Natural killer cell (primary cell): ENCODE results near the gene DCDC2C. TPM values are rescaled to one million over a fixed set of nuclear protein-coding genes. Genes with fewer than 3 reads are reported as not detected.

Experiments
- ATAC-seq, 3 donors: fragments of 150-1000 bp in 2 of 3; fragments of 200-7000 bp in 1 of 3; cut with Tn5 transposase; 1 replicate in 1 of 3; 2 replicates in 2 of 3; pipeline ENCODE4 v1.10.0; 2021; ENCODE audit warnings: mild to moderate bottlenecking in 2 of 3, moderate library complexity in 2 of 3
- DNase-seq, 2 donors: peaks; one replicate each; pipeline versions ENCODE4 v3.0.0 to v3.0.0-alpha.2; 2013 to 2021; ENCODE audit warnings: mixed read lengths in 1 of 2
- H3K27ac ChIP-seq: one replicate; pipeline ENCODE4 v1.5.1; 2013; ENCODE audit warnings: mild to moderate bottlenecking, low read length
- H3K27me3 ChIP-seq: one replicate; pipeline ENCODE4 v1.6.1; 2013; ENCODE audit warnings: low read length; ENCODE audit not compliant: control insufficient read depth, insufficient read depth
- H3K36me3 ChIP-seq: one replicate; pipeline ENCODE4 v1.6.1; 2013; ENCODE audit warnings: low read length; ENCODE audit not compliant: control insufficient read depth, insufficient read depth
- H3K4me1 ChIP-seq: one replicate; pipeline ENCODE4 v1.6.1; 2013; ENCODE audit warnings: low read length; ENCODE audit not compliant: control insufficient read depth, insufficient read depth
- H3K4me3 ChIP-seq: one replicate; pipeline ENCODE4 v1.5.1; 2013; ENCODE audit warnings: low read length
- H3K9me3 ChIP-seq: one replicate; pipeline ENCODE4 v1.6.1; 2013; ENCODE audit warnings: low read length; ENCODE audit not compliant: control insufficient read depth, insufficient read depth
- H3K27ac Mint-ChIP-seq, 2 donors: one replicate each; pipeline ENCODE4 v1.8.0; 2022; ENCODE audit warnings: mild to moderate bottlenecking in 2 of 2, mixed read lengths in 2 of 2, moderate library complexity in 1 of 2
- H3K27me3 Mint-ChIP-seq, 2 donors: one replicate each; pipeline ENCODE4 v1.8.0; 2022; ENCODE audit warnings: low read depth in 2 of 2, mixed read lengths in 2 of 2
- H3K36me3 Mint-ChIP-seq: one replicate; pipeline ENCODE4 v1.8.0; 2022; ENCODE audit warnings: mixed read lengths
- H3K4me1 Mint-ChIP-seq, 2 donors: one replicate each; pipeline ENCODE4 v1.8.0; 2022; ENCODE audit warnings: mixed read lengths in 2 of 2
- H3K4me3 Mint-ChIP-seq: one replicate; pipeline ENCODE4 v1.8.0; 2022; ENCODE audit warnings: mild to moderate bottlenecking, moderate library complexity, mixed read lengths
- H3K9me3 Mint-ChIP-seq, 2 donors: one replicate each; pipeline ENCODE4 v1.8.0; 2022; ENCODE audit warnings: mixed read lengths in 2 of 2
- CTCF ChIP-seq: fragments of 200-600 bp; IDR thresholded peaks from one replicate; pipeline ENCODE4 v1.8.0; 2022; ENCODE audit warnings: antibody characterized with exemption
- WGBS: methylation state at CpG from one replicate; pipeline ENCODE4 v1.1.7; 2013; ENCODE audit warnings: missing lambda C conversion rate; ENCODE audit not compliant: insufficient coverage; 5-methylcytosine and 5-hydroxymethylcytosine counted together
- intact Hi-C: fragments of 100-400 bp; cut with micrococcal nuclease; formaldehyde crosslinking; loops from one replicate; pipeline ENCODE4 v1.14.2; 2022
- total RNA-seq, 4 donors: library from RNA; stranded (reverse); fragments of 120-200 nt in 1 of 4; gene quantifications; one replicate each; pipeline versions ENCODE4 v1.2.3 to v1.2.4, GENCODE V29; 2013 to 2022

The DCDC2C gene
- total RNA-seq, 3 donors from 2014 or later (not counting 1 experiment from before 2014, with no cell fraction given): not detected

GRCh38 chr2:3712424-3712823 is 9.0 kb downstream of the DCDC2C start:
- WGBS: 82% methylated on average over 3 of the region's 3 CpGs
- no peak overlapping the region for H3K4me3 Mint-ChIP-seq
- no peaks in the 10 kb centered on the region for H3K36me3 Mint-ChIP-seq

GRCh38 chr2:3712831-3713503 is 9.6 kb downstream of the DCDC2C start:
- H3K4me1 Mint-ChIP-seq: no peaks in the 10 kb centered on the region
- peaks cover 0 to 2% of the 10 kb centered on the region in 2 donors for H3K9me3 Mint-ChIP-seq
- H3K27me3 Mint-ChIP-seq: peaks cover 0 to 7% of the 10 kb centered on the region in 2 donors

More at GRCh38 chr2:3712424-3712823, 9.0 kb downstream of the DCDC2C start:
- H3K27me3 Mint-ChIP-seq: peaks cover 0 to 7% of the 10 kb centered on the region in 2 donors
- ATAC-seq (no peak), DNase-seq (no peak)
- H3K27me3 ChIP-seq: no peaks in the 10 kb centered on the region
- no peaks in the 10 kb centered on the region for H3K36me3 ChIP-seq
- H3K4me3 ChIP-seq: no peak overlapping the region
- peaks cover 0 to 2% of the 10 kb centered on the region in 2 donors for H3K9me3 Mint-ChIP-seq
- TF ChIP-seq CTCF: no peak
- no peaks in the 10 kb centered on the region for H3K9me3 ChIP-seq
- intact Hi-C loops: no loop called here
- no peak overlapping the region for H3K27ac Mint-ChIP-seq
- H3K27ac ChIP-seq: no peak overlapping the region
- no peaks in the 10 kb centered on the region for H3K4me1 ChIP-seq
- H3K4me1 Mint-ChIP-seq: no peaks in the 10 kb centered on the region

GRCh38 chr2:3718679-3719078 is 15.3 kb downstream of the DCDC2C start:
- no peaks in the 10 kb centered on the region for H3K36me3 ChIP-seq
- no peak overlapping the region for H3K27ac Mint-ChIP-seq
- no peaks in the 10 kb centered on the region for H3K9me3 Mint-ChIP-seq
- no peaks in the 10 kb centered on the region for H3K4me1 Mint-ChIP-seq
- peaks cover 0 to 5% of the 10 kb centered on the region in 2 donors for H3K27me3 Mint-ChIP-seq
- 65% methylated on average over 8 of the region's 8 CpGs for WGBS
- H3K4me1 ChIP-seq: no peaks in the 10 kb centered on the region
- ATAC-seq (no peak), DNase-seq (no peak)
- intact Hi-C loops: no loop called here
- H3K36me3 Mint-ChIP-seq: no peaks in the 10 kb centered on the region
- no peak overlapping the region for H3K4me3 ChIP-seq
- TF ChIP-seq CTCF: no peak
- H3K9me3 ChIP-seq: no peaks in the 10 kb centered on the region
- no peaks in the 10 kb centered on the region for H3K27me3 ChIP-seq
- no peak overlapping the region for H3K4me3 Mint-ChIP-seq
- H3K27ac ChIP-seq: no peak overlapping the region

More at GRCh38 chr2:3712831-3713503, 9.6 kb downstream of the DCDC2C start:
- H3K27ac ChIP-seq: no peak overlapping the region
- no peaks in the 10 kb centered on the region for H3K36me3 Mint-ChIP-seq
- DNase-seq (no peak), ATAC-seq (no peak)
- 87% methylated on average over 10 of the region's 10 CpGs for whole genome bisulfite sequencing
- H3K4me3 ChIP-seq: no peak overlapping the region
- TF ChIP-seq CTCF: no peak
- no peak overlapping the region for H3K4me3 Mint-ChIP-seq
- intact Hi-C loops: no loop called here
- no peaks in the 10 kb centered on the region for H3K27me3 ChIP-seq
- H3K36me3 ChIP-seq: no peaks in the 10 kb centered on the region
- no peaks in the 10 kb centered on the region for H3K4me1 ChIP-seq
- H3K9me3 ChIP-seq: no peaks in the 10 kb centered on the region
- no peak overlapping the region for H3K27ac Mint-ChIP-seq

GRCh38 chr2:3725002-3725401 is 21.6 kb downstream of the DCDC2C start:
- Histone ChIP-seq H3K9me3 (no peaks in the 10 kb centered on the region), H3K4me1 (no peaks in the 10 kb centered on the region), H3K27ac (no peak overlapping the region), H3K27me3 (no peaks in the 10 kb centered on the region), H3K36me3 (no peaks in the 10 kb centered on the region), H3K4me3 (no peak overlapping the region)
- WGBS: 86% methylated on average over 11 of the region's 11 CpGs
- Mint-ChIP-seq H3K9me3 (no peaks in the 10 kb centered on the region), H3K27me3 (peaks cover 0 to 2% of the 10 kb centered on the region in 2 donors), H3K4me1 (no peaks in the 10 kb centered on the region), H3K4me3 (no peak overlapping the region), H3K27ac (no peak overlapping the region), H3K36me3 (no peaks in the 10 kb centered on the region)
- ATAC-seq: no peak
- no peak for TF ChIP-seq CTCF
- intact Hi-C loops: no loop called here
- DNase-seq: no peak
